B cell (primary cell): ENCODE measurements around the gene ABCA1.
"Not testable (repeated sequence)": the region's sequence is repeated elsewhere in the genome, so short reads cannot be mapped to it uniquely, and the experiment has no call there.

Experiments
- EZH2 ChIP-seq: IDR thresholded peaks from 2 replicates; pipeline ENCODE4 v1.6.1; 2012; ENCODE audit warnings: borderline replicate concordance, low read depth, mild to moderate bottlenecking, moderate library complexity, low read length; ENCODE audit not compliant: insufficient read depth, poor library complexity, severe bottlenecking
- TF ChIP-seq, protein P1 (sequence below): fragments of 200-600 bp; IDR thresholded peaks from one replicate; pipeline ENCODE4 v1.8.0; 2022; ENCODE audit warnings: antibody characterized with exemption, mild to moderate bottlenecking

DNA sequence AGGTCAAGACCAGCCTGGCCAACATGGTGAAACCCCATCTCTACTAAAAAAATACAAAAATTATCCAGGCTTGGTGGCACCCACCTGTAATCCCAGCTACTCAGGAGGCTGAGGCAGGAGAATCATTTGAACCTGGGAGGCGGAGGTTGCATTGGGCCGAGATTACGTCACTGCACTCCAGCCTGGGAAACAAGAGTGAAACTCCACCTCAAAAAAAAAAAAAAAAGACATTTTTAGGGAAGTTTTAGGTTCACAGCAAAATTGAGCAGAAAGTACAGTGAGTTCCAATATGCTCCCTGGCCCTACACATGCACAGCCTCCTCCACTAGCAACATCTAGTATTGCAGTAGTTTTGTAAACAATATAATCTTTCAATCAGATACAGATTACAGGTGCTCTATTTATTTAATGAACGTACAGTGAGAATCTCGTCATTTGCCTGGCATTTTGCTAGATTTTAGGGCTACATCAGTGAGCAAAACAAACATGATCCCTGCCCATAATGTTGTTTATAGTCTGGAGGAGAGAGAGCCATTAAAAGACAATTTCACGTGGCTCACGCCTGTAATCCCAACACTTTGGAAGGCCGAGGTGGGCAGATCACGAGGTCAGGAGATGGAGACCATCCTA is 48.1 kb upstream of the ABCA1 start:
- TF ChIP-seq, protein P1, sequence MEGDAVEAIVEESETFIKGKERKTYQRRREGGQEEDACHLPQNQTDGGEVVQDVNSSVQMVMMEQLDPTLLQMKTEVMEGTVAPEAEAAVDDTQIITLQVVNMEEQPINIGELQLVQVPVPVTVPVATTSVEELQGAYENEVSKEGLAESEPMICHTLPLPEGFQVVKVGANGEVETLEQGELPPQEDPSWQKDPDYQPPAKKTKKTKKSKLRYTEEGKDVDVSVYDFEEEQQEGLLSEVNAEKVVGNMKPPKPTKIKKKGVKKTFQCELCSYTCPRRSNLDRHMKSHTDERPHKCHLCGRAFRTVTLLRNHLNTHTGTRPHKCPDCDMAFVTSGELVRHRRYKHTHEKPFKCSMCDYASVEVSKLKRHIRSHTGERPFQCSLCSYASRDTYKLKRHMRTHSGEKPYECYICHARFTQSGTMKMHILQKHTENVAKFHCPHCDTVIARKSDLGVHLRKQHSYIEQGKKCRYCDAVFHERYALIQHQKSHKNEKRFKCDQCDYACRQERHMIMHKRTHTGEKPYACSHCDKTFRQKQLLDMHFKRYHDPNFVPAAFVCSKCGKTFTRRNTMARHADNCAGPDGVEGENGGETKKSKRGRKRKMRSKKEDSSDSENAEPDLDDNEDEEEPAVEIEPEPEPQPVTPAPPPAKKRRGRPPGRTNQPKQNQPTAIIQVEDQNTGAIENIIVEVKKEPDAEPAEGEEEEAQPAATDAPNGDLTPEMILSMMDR, result not testable (repeated sequence)
- TF ChIP-seq EZH2, result not testable (repeated sequence)
